Testis (tissue), 3 donors: ENCODE measurements around the gene GALNT14. TPM values are rescaled to one million over a fixed set of nuclear protein-coding genes. Genes with fewer than 3 reads are reported as not detected.

Experiments used
- DNase-seq: peaks from one replicate; pipeline ENCODE4 v3.0.0-alpha.2; 2019
- H3K27ac ChIP-seq, 2 donors: fragments of 200-600 bp; sonication (generic); one replicate each; pipeline ENCODE4 v1.5.1; 2019
- H3K27me3 ChIP-seq: fragments of 200-600 bp; sonication (generic); one replicate; pipeline ENCODE4 v1.5.1; 2019
- H3K36me3 ChIP-seq: fragments of 200-600 bp; sonication (generic); one replicate; pipeline ENCODE4 v1.5.1; 2017; ENCODE audit warnings: low read depth; ENCODE audit errors: missing control alignments
- H3K4me1 ChIP-seq: fragments of 200-600 bp; sonication (generic); one replicate; pipeline ENCODE4 v1.5.1; 2019
- H3K4me3 ChIP-seq, 2 donors: fragments of 200-600 bp; sonication (generic); one replicate each; pipeline ENCODE4 v1.5.1; 2017 to 2019
- H3K9me3 ChIP-seq: fragments of 200-600 bp; sonication (generic); one replicate; pipeline ENCODE4 v1.5.1; 2017
- CTCF ChIP-seq, 3 experiments: fragments of 450-650 bp in 2 of 3; fragments of 200-600 bp in 1 of 3; sonication (generic) in 1 of 3; IDR thresholded peaks; one replicate each; pipeline ENCODE4 v1.5.1; 2016 to 2019; ENCODE audit warnings: antibody characterized with exemption in 3 of 3, mild to moderate bottlenecking in 2 of 3, moderate library complexity in 1 of 3
- POLR2A ChIP-seq: fragments of 450-650 bp; IDR thresholded peaks from one replicate; pipeline ENCODE4 v1.6.1; 2017; ENCODE audit warnings: antibody characterized with exemption, mild to moderate bottlenecking, moderate library complexity
- WGBS, 2 donors: methylation state at CpG; one replicate each; pipeline ENCODE4 v1.1.5; 2018; 5-methylcytosine and 5-hydroxymethylcytosine counted together
- intact Hi-C: fragments of 100-400 bp; cut with DNase I; formaldehyde crosslinking; loops from one replicate; pipeline ENCODE4 v1.15.1; 2023; ENCODE audit warnings: low total_unique reads
- polyA plus RNA-seq: library from polyadenylated mRNA; stranded (reverse); fragments of 350-450 nt; fragmentation: Illumina TruSeq; extraction: RNeasy Lipid Tissue Mini Kit (QIAGEN cat#74804); gene quantifications from one replicate; pipeline ENCODE4 v1.2.3, GENCODE V29; 2014; ENCODE audit warnings: low read depth, low replicate concordance; ENCODE audit not compliant: insufficient read depth
- total RNA-seq, 2 donors: library from RNA; depleted of rRNA; stranded (reverse); fragments of >200 nt; gene quantifications; one replicate each; pipeline ENCODE4 v1.2.3, GENCODE V29; 2016

Gene GALNT14
- total and polyA plus RNA-seq, 3 donors from 2014 or later = 6.9 to 31.5 (median 11.6) TPM

GRCh38 chr2:30948857-30949256 lies 189.4 kb downstream of the GALNT14 start:
- H3K27me3 ChIP-seq = no peaks in the 10 kb centered on the region
- no peaks in the 10 kb centered on the region for H3K4me1 ChIP-seq
- TF ChIP-seq CTCF (IDR thresholded peaks at IDR 0.05) = no peak
- TF ChIP-seq POLR2A = no peak
- intact Hi-C loops = no loop called here
- no peak overlapping the region for H3K27ac ChIP-seq
- WGBS, 2 donors = 92 to 95% methylated on average over 2 of the region's 2 CpGs
- H3K9me3 ChIP-seq = no peaks in the 10 kb centered on the region
- DNase-seq = no peak
- H3K36me3 ChIP-seq = no peaks in the 10 kb centered on the region
- H3K4me3 ChIP-seq = no peak overlapping the region

- TF ChIP-seq POLR2A (no peak), CTCF (IDR thresholded peaks at IDR 0.05) (no peak)
- 82 to 85% methylated on average over 1 of the region's 1 CpG for WGBS, 2 donors
- H3K36me3 ChIP-seq = no peaks in the 10 kb centered on the region
- DNase-seq = no peak
- H3K4me3 ChIP-seq = no peak overlapping the region
- H3K9me3 ChIP-seq = no peaks in the 10 kb centered on the region
- H3K27me3 ChIP-seq = no peaks in the 10 kb centered on the region
- H3K27ac ChIP-seq = no peak overlapping the region
- intact Hi-C loops = no loop called here
- H3K4me1 ChIP-seq = no peaks in the 10 kb centered on the region
Measured at GRCh38 chr2:30948130-30948529, 190.1 kb downstream of the GALNT14 start.

GRCh38 chr2:30947686-30948085 lies 190.6 kb downstream of the GALNT14 start:
- DNase-seq = no peak
- Histone ChIP-seq H3K4me1 (no peaks in the 10 kb centered on the region), H3K4me3 (no peak overlapping the region), H3K36me3 (no peaks in the 10 kb centered on the region), H3K27me3 (no peaks in the 10 kb centered on the region), H3K27ac (no peak overlapping the region), H3K9me3 (no peaks in the 10 kb centered on the region)
- TF ChIP-seq POLR2A (no peak), CTCF (IDR thresholded peaks at IDR 0.05) (no peak)
- intact Hi-C loops = no loop called here

- TF ChIP-seq POLR2A = no peak
- TF ChIP-seq CTCF (IDR thresholded peaks at IDR 0.05) = no peak
- no peak for DNase-seq
- H3K27ac ChIP-seq = no peak overlapping the region
- 51 to 52% methylated on average over 5 of the region's 5 CpGs for WGBS, 2 donors
- no peaks in the 10 kb centered on the region for H3K4me1 ChIP-seq
- H3K36me3 ChIP-seq = no peaks in the 10 kb centered on the region
- no peaks in the 10 kb centered on the region for H3K9me3 ChIP-seq
- H3K4me3 ChIP-seq = no peak overlapping the region
- no peaks in the 10 kb centered on the region for H3K27me3 ChIP-seq
- intact Hi-C loops = no loop called here
Measured at GRCh38 chr2:30942419-30942818, 195.8 kb downstream of the GALNT14 start.

- WGBS, 2 donors = 35 to 79% methylated on average over 2 of the region's 2 CpGs
- TF ChIP-seq POLR2A = no peak
- no peak for TF ChIP-seq CTCF (IDR thresholded peaks at IDR 0.05)
- Histone ChIP-seq H3K27ac (no peak overlapping the region), H3K4me3 (no peak overlapping the region), H3K36me3 (no peaks in the 10 kb centered on the region), H3K4me1 (no peaks in the 10 kb centered on the region), H3K27me3 (no peaks in the 10 kb centered on the region), H3K9me3 (no peaks in the 10 kb centered on the region)
- intact Hi-C loops = no loop called here
- DNase-seq = no peak
Measured at GRCh38 chr2:30940839-30941238, 197.4 kb downstream of the GALNT14 start.
